Gastrocnemius medialis (tissue), 4 donors: ENCODE data around the gene PRDX5.

Experiments used
- POLR2A ChIP-seq, 2 donors: fragments of 450-650 bp; IDR thresholded peaks; one replicate each; pipeline ENCODE4 v1.6.1; 2017; ENCODE audit warnings: antibody characterized with exemption in 2 of 2, mild to moderate bottlenecking in 2 of 2, moderate library complexity in 2 of 2
- TF ChIP-seq, protein P1 (sequence below), 5 experiments: fragments of 450-650 bp in 3 of 5; fragments of 200-600 bp in 2 of 5; sonication (generic) in 2 of 5; IDR thresholded peaks in 4 of 5; conservative IDR thresholded peaks in 1 of 5; 1 replicate in 4 of 5; 2 replicates in 1 of 5; pipeline ENCODE4 v1.5.1; 2016 to 2019; ENCODE audit warnings: antibody characterized with exemption in 5 of 5, mild to moderate bottlenecking in 3 of 5, moderate library complexity in 3 of 5

DNA sequence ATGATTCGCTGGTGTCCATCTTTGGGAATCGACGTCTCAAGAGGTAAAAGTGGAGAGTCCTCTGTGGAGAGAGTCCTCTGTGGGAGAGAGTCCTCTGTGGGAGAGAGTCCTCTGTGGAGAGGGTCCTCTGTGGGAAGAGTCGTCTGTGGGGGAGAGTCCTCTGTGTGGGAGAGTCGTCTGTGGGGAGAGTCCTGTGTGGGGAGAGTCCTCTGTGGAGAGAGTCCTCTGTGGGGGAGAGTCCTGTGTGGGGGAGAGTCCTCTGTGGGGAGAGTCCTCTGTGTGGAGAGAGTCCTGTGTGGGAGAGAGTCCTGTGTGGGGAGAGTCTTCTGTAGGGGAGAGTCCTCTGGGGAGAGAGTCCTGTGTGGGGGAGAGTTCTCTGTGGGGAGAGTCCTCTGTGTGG, 3.1 kb downstream of the PRDX5 start:
- TF ChIP-seq, protein P1, sequence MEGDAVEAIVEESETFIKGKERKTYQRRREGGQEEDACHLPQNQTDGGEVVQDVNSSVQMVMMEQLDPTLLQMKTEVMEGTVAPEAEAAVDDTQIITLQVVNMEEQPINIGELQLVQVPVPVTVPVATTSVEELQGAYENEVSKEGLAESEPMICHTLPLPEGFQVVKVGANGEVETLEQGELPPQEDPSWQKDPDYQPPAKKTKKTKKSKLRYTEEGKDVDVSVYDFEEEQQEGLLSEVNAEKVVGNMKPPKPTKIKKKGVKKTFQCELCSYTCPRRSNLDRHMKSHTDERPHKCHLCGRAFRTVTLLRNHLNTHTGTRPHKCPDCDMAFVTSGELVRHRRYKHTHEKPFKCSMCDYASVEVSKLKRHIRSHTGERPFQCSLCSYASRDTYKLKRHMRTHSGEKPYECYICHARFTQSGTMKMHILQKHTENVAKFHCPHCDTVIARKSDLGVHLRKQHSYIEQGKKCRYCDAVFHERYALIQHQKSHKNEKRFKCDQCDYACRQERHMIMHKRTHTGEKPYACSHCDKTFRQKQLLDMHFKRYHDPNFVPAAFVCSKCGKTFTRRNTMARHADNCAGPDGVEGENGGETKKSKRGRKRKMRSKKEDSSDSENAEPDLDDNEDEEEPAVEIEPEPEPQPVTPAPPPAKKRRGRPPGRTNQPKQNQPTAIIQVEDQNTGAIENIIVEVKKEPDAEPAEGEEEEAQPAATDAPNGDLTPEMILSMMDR (IDR thresholded peaks at IDR 0.05 in 4 of 5, conservative IDR thresholded peaks at IDR 0.05 in 1 of 5) = no peak
- TF ChIP-seq POLR2A (IDR thresholded peaks at IDR 0.05) = no peak
